SIG-M5 treated with dmso at 0.1 percent for 504 hours (cell line): ENCODE measurements around the gene BRF1.

Source experiments
- DNase-seq: peaks from one replicate; lab custom pipeline; 2025; ENCODE audit not compliant: unreplicated experiment; lab: John Stamatoyannopoulos, UW

BRF1 gene

DNA sequence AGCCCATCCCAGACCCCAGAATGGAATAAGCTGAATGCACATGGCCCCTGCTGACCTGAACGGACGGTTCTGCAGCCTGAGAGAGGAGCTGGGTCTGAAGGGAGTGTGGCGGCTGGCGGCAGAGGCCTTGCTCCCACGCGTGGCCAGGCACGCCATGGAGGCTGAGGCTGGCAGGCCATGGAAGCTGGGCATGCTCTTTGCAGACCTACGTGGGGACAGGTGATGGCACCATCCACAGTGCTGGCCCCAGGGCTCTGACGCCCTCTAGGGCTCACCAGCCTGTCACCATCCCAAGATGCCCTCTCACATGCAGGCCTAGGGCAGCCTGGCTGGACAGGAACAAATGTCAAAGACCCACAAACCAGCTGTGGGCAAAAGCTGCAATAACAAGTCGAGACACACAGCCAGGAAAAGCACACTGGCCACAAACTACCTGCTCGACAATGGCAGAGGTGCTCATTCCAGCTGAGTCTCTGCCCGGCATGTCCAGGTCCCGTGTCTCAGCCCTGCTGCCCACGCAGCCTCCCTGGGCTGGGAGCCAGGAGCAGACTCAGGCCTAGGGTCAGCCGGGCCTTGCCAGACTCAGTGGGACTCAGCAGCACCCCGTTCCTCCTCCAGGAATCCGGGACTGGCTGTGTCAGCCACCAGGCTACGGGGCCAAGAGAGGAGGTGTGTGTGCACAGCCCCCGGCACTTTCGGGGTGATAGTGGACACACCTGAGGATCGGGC, 32.8 kb downstream of the BRF1 start:
- DNase-seq, result no peak

DNA sequence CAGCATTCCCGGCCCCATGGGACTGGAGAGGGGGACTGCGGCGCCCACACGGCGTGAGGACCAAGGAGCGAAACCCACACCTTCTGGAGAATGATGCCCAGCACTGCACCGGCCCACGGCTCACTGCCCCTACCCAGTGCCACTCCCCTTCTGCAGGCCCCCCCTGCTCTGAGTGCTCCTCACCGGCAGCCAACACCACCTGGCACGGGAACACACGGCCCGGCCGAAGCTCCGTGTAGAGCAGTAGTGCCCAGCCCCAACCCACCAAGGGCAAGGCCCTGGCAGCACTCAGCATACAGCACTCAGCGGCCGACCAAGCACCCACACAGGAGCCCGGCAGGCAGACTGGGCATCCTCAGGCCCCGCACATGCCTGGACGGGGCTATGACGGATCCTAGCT, 39.0 kb downstream of the BRF1 start:
- no peak for DNase-seq

DNA sequence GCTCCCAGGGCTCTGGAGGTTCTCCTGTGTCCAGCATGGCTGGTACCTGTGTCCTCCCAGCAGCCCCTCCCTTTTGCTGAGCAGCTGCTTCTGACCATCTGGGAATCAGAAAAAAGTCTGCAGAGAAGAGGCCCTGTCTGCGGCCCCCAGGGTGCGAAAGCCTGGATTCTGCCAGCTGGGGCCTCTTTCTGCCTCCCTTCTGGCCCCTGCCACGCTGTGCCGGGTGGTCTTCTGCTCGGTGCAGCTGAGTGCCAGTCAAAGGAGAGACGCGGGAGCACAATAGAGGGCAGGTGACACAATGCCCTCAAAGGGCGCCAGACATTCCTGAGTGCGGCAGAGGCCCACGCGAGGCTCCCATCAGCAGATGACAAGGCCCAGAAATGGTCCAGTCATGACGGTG, 39.8 kb downstream of the BRF1 start:
- no peak for DNase-seq

DNA sequence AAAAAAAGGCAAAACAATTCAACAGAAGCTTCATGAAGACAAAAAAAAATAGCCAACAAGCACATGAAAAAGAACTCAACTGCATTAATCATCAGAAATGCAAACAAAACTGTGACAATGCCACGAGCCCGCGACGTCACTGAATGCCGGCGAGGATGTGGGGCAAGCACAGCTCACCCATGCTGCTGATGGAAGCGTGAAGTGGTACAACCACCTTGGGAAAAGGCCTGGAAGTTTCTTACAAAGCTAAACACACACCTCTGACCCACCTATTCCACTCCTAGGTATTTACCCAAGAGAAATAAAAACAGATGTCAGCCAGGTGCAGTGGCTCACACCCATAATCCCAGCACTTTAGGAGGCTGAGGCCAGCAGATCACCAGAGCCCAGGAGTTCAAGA, 42.0 kb downstream of the BRF1 start:
- no peak for DNase-seq

DNA sequence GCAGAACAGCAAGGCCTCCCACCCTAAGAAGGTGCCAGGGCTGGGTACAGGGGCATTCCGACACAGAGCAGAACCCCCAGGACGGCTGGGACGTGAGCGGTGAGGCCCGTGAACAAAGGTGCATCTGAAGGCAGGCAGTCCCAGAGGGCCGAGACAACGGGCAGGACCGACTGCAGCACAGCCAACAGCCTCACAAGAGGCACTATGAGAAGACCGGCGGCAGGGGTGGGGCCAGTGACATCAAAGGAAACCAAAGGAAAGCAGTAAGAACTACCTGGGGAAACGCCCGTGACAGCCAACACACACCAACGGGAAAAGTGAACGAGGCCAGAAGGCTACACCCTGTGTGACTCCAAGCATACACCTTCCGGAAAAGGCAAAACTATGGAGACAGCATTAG, 43.3 kb downstream of the BRF1 start:
- no peak for DNase-seq

DNA sequence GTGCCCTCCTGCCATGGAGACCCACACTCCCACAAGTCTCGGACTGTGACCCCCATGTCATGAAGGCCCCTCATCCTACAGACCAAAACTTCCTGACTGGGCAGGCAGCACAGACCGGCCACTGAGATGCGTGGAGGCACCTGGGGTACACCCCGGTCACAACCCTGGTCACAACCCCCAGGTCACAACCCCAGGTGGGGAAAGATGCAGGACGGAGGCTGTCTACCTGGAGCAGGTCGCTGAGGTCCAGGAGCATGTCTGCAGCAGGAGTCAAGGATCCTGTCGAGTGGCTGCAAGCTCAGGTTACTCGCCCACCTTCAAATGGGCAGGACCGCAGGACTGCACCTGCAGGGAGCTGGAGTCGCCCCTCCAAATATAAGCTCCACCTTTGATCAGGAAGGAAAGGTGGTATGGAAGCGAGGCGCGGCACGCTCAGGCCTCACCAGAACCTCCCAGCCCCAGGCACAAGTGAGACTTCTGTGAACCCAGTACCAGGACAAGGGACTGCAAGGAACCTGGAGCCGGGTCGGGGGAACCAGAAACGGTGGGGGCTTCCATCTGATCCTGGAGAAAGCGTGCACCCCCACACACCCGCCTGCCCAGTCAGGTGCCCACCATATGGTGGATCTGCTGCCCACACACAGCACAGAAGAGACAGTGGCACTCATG, 44.4 kb downstream of the BRF1 start:
- DNase-seq, result no peak

DNA sequence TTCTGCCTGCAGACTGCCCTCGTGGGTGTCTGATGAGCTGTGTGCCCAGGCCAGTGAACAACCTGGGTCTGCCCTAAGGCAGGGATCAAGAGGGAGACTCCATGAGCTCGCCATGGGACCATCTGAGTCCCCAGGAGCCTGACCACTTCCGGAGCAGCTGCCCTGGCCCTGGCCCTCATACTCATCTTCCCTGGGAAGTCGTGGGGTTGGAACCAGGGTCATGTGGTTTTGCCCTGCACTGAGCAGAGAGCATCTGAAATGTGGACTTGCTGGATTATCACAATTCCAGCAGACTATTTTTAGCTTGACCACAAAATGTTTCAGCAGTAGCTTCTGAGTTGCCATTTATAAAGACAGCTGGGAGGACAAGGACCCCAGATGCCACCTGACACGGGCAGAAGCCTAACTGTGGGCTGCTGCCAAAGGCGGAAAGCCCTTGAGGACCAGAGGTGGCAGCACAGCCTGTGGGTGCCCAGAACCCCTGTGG, 45.7 kb downstream of the BRF1 start:
- DNase-seq, result peak; percentile 30

DNA sequence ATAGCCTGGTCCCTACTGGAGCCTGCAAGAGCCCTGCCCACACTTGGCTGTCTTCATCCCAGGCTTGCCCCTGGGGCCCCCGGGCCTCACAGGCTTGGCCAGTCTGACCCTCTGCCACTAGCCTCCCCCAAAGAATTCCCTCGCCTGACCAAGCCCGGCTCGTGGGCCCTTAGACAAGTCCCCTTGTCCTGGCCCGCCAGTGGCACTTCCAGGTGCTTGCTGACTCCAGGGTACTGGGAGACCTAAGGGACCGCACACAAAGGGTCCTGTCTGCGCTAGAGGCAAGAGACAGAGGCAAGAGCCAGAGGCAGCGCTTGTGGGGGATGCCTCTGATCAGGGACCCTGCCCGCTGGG, 47.5 kb downstream of the BRF1 start:
- DNase-seq, result no peak

DNA sequence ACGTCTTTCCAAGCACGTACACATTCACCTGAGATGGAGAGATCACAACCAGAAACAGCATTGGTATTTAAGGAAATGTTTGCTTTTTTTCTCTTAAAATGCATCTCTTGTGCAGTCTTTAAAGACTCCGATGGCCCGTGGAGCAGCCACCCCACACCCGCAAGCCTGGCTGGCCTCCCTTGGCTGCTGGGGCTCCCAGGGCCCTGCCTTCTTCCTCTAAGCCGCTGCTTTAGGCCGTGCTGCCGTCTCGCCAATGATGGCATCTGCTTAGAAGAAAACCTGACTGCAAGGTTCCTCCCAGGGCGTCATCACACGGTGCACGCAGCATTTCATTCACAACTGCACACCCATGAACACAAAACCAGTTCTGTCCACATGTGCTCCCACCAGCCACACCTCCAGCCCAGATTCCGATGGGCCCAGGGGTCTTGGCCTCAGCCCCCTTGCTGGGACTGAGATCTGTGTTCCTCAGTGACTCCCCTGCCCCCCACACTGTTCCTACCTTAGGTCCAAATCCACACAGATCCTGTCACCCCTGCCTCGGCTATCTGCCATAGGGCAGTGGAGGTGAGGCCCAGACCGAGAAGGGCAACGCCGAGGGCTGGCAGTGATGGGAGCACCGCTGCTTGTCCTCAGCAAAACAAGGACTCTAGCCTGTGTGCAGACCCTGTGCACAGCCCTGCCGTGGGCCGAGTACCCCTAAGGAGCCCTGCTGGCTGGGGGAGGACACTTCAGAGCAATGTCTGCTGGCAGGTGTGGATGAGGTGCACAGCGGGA, 48.1 kb downstream of the BRF1 start:
- DNase-seq, result no peak

DNA sequence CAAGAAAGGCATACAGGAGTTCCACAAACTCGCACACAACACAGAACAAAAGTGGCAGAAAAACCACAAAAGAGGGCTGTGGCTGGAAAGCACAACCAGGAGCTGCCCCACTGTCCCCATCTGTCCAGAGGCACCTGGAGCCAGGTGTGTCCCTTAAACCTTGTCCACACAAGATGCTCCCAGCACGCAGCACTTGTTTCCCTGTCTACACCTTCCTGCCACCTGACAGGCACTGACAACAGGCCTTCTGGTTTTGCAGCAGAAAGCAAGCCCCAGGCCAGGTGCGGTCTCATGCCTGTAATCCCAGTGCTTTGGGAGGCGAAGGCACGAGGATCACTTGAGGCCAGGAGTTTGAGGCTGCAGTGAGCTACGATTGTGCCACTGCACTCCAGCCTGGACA, 48.9 kb downstream of the BRF1 start:
- no peak for DNase-seq

DNA sequence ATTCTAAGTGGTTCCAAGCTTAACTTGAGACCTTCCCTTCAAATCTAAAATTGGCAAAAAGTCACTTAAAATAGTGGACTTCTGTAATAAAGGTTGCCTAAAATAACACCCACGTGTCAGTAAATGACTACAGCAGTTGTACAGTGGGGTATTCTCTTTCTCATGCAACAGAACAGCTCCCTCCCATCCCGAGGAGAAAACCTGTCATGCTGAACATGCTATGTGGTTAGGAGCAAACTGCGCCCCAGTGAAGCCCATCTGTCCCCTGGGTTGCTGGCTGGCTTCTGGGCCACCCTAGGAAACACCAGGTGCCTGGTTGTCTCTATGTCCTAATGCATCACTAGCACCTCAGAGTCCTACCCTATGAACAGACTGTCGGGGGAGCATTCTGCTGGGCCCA, 49.8 kb downstream of the BRF1 start:
- DNase-seq, result no peak

DNA sequence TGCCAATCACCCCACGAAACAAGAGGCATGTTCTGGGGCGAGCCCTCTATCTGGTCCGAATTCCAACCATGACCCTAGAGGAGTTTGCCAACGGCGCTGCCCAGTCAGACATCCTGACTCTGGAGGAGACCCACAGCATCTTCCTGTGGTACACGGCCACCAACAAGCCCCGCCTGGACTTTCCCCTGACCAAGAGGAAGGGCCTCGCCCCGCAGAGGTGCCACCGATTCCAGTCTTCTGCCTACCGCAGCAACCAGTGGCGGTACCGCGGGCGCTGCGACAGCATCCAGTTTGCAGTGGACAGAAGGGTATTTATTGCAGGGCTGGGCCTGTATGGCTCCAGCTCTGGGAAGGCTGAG, 50.8 kb downstream of the BRF1 start:
- no peak for DNase-seq

DNA sequence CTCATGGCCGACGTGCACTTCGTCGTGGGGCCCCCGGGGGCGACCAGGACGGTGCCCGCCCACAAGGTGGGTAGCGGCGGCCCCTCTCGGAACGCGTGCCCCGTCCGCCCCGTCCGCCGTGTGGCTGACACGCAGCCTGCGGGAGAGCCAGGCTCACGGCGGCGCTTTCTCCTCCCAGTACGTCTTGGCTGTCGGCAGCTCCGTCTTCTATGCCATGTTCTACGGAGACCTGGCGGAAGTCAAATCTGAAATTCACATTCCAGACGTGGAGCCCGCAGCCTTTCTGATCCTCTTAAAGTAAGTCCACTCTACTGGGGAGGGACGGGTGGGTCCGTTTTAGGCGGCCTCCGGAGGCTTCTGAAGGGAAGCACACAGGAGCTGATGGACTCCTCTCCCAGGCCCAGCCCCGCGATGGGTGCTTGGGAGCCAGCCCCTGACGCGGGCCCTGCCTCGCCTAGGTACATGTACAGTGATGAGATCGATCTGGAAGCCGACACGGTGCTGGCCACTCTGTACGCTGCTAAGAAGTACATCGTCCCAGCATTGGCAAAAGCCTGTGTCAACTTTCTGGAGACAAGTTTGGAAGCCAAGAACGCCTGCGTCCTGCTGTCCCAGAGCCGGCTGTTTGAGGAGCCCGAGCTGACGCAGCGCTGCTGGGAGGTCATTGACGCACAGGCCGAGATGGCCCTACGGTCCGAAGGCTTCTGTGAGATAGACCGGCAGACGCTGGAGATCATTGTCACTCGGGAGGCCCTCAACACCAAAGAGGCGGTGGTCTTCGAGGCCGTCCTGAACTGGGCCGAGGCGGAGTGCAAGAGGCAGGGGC, 51.4 kb downstream of the BRF1 start:
- DNase-seq, result no peak

DNA sequence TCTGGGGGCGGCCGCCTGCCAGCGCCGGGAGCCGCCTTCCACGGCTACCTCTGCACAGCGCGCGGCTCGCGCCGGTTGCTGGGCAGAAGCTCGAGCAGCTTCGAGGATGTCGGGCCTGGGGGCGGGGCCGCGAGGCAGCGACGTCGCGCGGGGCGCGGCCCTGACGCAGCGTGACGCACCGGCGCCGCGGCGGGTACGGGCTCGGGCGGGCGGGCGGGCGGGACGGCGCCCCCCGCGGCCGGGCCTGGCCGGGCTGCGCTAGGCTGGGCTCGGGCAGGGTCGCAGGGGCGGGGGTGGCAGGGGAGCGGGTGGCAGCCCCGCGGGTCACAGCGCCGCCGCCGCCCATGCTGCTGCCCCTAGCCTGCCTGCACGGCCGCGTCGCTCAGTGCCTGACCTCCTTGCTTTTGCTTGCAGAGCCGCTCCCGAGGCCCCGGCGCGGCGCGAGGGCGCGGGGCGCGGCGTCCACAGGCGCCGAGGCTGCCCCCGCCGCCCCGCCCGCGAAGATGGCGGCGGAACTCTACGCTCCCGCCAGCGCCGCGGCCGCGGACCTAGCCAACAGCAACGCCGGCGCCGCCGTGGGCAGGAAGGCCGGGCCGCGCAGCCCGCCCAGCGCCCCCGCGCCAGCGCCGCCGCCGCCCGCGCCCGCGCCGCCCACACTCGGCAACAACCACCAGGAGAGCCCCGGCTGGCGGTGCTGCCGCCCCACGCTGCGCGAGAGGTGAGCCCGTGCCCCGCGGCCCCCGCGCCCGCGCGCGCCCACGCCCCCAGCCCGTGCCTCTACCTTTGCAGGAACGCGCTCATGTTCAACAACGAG, 52.2 kb downstream of the BRF1 start, which contains the start of gene BTBD6:
Gene BTBD6, plus strand, starts transcription at position 166 of the 814 bp plus-strand sequence. Its CDS starts 179 bp downstream, at position 345.
- DNase-seq, result peak; percentile 77

DNA sequence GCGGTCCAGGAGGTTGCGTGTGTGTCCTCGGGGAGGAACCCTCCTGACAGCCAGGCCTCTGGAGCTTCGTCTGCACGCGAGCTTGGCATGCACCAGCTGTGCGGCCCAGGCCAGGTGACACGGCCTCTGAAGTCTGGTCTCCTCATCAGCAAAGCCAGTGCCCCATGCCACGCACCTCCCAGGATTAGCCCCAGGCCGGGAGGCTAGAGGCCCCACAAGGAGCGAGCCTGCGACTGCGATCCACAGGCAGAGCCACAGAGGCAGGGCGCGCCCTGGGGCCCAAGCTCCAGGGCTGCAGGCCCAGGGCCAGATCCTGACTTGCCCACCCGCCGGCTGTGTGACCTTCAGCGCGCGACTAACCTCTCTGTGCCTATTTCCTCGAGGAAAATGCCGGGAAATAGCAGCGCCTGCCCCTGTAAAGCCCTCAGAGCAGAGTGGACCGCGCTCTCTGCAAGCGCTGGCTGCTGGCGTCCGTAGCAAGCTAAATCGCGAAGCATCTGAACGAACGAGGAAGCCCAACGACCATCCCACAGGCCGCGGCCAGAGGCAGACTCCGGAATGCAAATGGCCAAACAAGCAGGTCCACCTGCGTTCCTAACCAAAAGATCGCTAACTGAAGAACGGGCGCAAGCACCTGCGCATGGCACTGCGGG, 53.0 kb downstream of the BRF1 start:
- no peak for DNase-seq

DNA sequence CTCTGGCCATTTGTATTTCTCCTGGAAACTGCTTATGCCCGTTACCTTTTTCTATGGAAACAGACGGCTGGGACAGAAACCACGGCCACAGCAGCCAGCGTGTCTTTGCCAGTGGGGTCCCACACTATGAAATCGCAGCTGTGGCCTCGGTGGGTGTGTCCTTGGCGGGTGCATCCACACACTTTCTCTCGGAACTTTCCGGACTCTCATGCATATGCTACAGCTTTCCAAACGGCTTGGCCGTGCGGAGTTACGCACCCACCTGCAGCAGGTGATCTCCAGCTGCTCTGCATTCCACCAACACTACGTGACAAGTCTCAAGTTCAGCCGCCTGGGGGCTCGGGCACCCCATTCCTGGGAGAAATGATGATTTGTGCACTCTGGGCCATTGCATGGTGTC, 53.8 kb downstream of the BRF1 start:
- no peak for DNase-seq

DNA sequence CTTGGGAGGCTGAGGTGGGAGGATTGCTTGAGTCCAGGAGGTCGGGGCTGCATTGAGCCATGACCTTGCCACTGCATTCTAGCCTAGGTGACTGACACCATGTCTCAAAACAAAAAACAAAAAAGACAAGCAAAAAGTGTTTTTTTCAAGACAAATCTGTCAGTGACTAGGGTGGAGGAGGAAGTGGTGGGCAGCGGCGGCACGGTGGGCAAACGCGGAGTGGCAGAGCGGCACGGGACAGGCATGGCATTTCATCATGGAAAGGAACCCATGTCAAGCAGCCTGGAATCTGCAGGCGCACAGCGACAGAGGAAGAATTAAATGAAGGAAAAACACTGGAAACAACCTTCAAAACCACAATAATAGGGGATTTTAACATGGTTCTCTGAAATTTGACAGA, 56.5 kb downstream of the BRF1 start:
- no peak for DNase-seq

DNA sequence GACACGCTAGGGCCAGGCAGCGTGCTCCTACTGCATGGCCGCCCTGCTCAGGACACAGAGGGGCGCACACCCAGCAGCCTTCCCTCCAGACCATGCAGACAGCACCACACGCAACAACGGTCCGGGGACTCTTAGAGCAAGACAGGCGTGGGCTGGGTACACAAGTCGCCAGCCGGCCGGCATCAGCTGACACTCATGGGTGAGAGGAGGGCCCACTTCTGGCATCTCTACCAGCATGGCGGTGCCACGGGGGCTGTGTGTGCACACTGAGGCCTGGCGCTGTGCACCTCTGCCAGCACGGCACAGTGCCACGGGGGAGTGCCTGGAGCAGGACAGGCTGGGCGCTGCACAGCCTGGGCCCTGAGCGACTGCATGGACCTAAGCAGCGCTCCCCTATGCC, 59.2 kb downstream of the BRF1 start:
- DNase-seq, result no peak

DNA sequence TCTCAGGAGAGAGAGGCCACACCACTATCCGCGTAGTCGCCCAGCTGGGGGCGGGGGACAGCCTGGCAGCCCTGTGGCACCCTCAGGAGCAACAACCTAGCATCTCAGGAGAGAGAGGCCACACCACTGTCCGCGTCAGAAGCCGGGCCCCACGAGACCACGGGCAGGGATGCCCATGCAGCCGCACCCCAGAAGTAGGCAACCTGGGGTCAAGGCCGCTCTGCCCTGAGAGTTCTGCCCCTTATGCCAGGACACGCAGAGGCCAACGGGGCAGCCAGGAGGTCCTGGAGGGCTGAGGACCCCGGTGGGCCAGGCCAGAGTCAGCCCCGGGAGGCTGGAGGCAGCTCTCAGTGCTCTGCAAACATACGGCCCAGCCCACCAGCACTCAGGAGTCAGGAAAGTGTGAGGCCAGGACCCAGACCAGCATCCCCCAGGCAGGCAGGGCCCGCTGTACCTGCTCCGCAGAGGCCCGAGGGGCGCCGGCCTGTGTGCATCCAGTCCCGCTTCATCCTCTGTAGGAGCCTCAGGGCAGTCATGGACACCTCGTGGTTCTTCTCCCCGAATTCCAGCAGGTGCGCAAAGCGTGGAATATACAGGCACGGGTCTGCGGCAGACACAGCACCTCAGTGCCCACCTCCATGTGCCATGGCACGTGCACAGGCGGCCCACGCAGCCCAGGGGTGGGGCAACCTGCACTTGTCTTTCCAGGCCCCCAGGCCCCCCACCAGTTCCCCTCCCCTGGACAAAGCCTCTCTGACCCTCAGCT, 59.8 kb downstream of the BRF1 start:
- no peak for DNase-seq
